WTC11 (cell line): ENCODE results near the gene PSPC1. TPM values are rescaled to one million over a fixed set of nuclear protein-coding genes. Genes with fewer than 3 reads are reported as not detected.

Experiments
- AFF4 ChIP-seq: sonication (generic); formaldehyde crosslinking; IDR thresholded peaks from 2 replicates; pipeline ENCODE4 v1.8.1; 2023; ENCODE audit warnings: mild to moderate bottlenecking, missing genetic modification reagents, borderline replicate concordance
- ARID4B ChIP-seq: sonication (generic); formaldehyde crosslinking; IDR thresholded peaks from 2 replicates; pipeline ENCODE4 v1.8.0; 2023; ENCODE audit warnings: missing genetic modification reagents, mild to moderate bottlenecking, borderline replicate concordance
- E2F5 ChIP-seq: sonication (generic); formaldehyde crosslinking; IDR thresholded peaks from 2 replicates; pipeline ENCODE4 v1.8.1; 2022; ENCODE audit warnings: mild to moderate bottlenecking, moderate library complexity, missing genetic modification reagents
- FOXP4 ChIP-seq: sonication (generic); formaldehyde crosslinking; IDR thresholded peaks from 2 replicates; pipeline ENCODE4 v1.8.0; 2022; ENCODE audit warnings: mild to moderate bottlenecking, missing genetic modification reagents
- GTF2I ChIP-seq: fragments of 250-450 bp; sonication (Bioruptor Pico); conservative IDR thresholded peaks from 2 replicates; pipeline ENCODE4 v1.4.0; 2021; ENCODE audit warnings: mild to moderate bottlenecking
- IRF2 ChIP-seq: sonication (generic); formaldehyde crosslinking; IDR thresholded peaks from 2 replicates; pipeline ENCODE4 v1.8.0; 2022; ENCODE audit warnings: low read depth, missing genetic modification reagents, borderline replicate concordance
- MAX ChIP-seq: sonication (generic); formaldehyde crosslinking; IDR thresholded peaks from 2 replicates; pipeline ENCODE4 v1.8.0; 2022; ENCODE audit warnings: mild to moderate bottlenecking, missing genetic modification reagents
- PRDM15 ChIP-seq: sonication (generic); formaldehyde crosslinking; IDR thresholded peaks from 2 replicates; pipeline ENCODE4 v1.8.0; 2022; ENCODE audit warnings: missing genetic modification reagents
- PRRX2 ChIP-seq: fragments of 250-450 bp; sonication (Bioruptor Pico); IDR thresholded peaks from 2 replicates; pipeline ENCODE4 v1.8.0; 2021; ENCODE audit warnings: mild to moderate bottlenecking
- RELA ChIP-seq: sonication (generic); formaldehyde crosslinking; IDR thresholded peaks from 2 replicates; pipeline ENCODE4 v1.8.1; 2022; ENCODE audit warnings: missing genetic modification reagents, mild to moderate bottlenecking, borderline replicate concordance
- SMAD3 ChIP-seq: sonication (generic); formaldehyde crosslinking; IDR thresholded peaks from 2 replicates; pipeline ENCODE4 v1.8.0; 2022; ENCODE audit warnings: missing genetic modification reagents, mild to moderate bottlenecking, borderline replicate concordance
- SP1 ChIP-seq: sonication (generic); formaldehyde crosslinking; conservative IDR thresholded peaks from 2 replicates; pipeline ENCODE4 v1.8.1; 2022; ENCODE audit warnings: missing genetic modification reagents
- ZNF317 ChIP-seq: sonication (generic); formaldehyde crosslinking; IDR thresholded peaks from 2 replicates; pipeline ENCODE4 v1.8.1; 2023; ENCODE audit warnings: low read depth, mild to moderate bottlenecking, moderate library complexity, missing genetic modification reagents, borderline replicate concordance
- ZNF423 ChIP-seq: fragments of 250-450 bp; sonication (Bioruptor Pico); IDR thresholded peaks from 2 replicates; pipeline ENCODE4 v2.1.2; 2022; ENCODE audit warnings: mild to moderate bottlenecking, moderate library complexity
- ZNF425 ChIP-seq: fragments of 250-450 bp; sonication (Bioruptor Pico); conservative IDR thresholded peaks from 2 replicates; pipeline ENCODE4 v1.9.0; 2021; ENCODE audit warnings: mild to moderate bottlenecking
- ZSCAN18 ChIP-seq: fragments of 250-450 bp; sonication (Bioruptor Pico); IDR thresholded peaks from 2 replicates; pipeline ENCODE4 v2.1.2; 2022; ENCODE audit warnings: mild to moderate bottlenecking, moderate library complexity
- total RNA-seq: library from RNA; stranded (reverse); gene quantifications from 3 replicates; pipeline ENCODE4 v1.2.3, GENCODE V29; 2021

PSPC1 gene
- total RNA-seq, 1 experiment from 2014 or later: 67.5 TPM

- TF ChIP-seq PRRX2: no peak
- TF ChIP-seq SP1 (CRISPR knock-in tag): 0 out of 2 replicates have a peak, but pooled peaks have one; percentile 29
- no peak for TF ChIP-seq AFF4 (CRISPR knock-in tag)
- 0 out of 2 replicates have a peak, but pooled peaks have one; percentile 57 for TF ChIP-seq FOXP4
- TF ChIP-seq RELA: no peak
- TF ChIP-seq GTF2I (CRISPR knock-in tag): no peak
- no peak for TF ChIP-seq IRF2 (CRISPR knock-in tag)
- no peak for TF ChIP-seq ZNF317
- TF ChIP-seq MAX: peak; percentile 61; the same call in 1 of the 2 replicates
- TF ChIP-seq ZSCAN18: no peak
- no peak for TF ChIP-seq E2F5 (CRISPR knock-in tag)
- 0 out of 2 replicates have a peak, but pooled peaks have one; percentile 49 for TF ChIP-seq ARID4B (CRISPR knock-in tag)
- TF ChIP-seq ZNF423 (CRISPR knock-in tag): peak; percentile 75
- TF ChIP-seq ZNF425 (CRISPR knock-in tag): no peak
- TF ChIP-seq PRDM15 (CRISPR knock-in tag): no peak
- TF ChIP-seq SMAD3 (CRISPR knock-in tag): no peak
Measured at GRCh38 chr13:19818223-19818842, 35.6 kb upstream of the PSPC1 start (continued).
